Mononuclear cell (primary cell): ENCODE measurements around the gene TARBP2. TPM values are rescaled to one million over a fixed set of nuclear protein-coding genes. Genes with fewer than 3 reads are reported as not detected.

Experiments
- H3K27me3 ChIP-seq: 2 replicates; pipeline ENCODE4 v1.6.0; 2011; ENCODE audit warnings: low read length, control low read depth; ENCODE audit not compliant: insufficient read depth
- H3K4me1 ChIP-seq: 2 replicates; pipeline ENCODE4 v1.5.1; 2011; ENCODE audit warnings: mild to moderate bottlenecking, low read length, control low read depth; ENCODE audit not compliant: insufficient read depth
- H3K4me3 ChIP-seq: 2 replicates; pipeline ENCODE4 v1.5.1; 2011; ENCODE audit warnings: mild to moderate bottlenecking, low read length, moderate library complexity
- H3K9me3 ChIP-seq: 2 replicates; pipeline ENCODE4 v1.5.1; 2011; ENCODE audit warnings: low read depth, mild to moderate bottlenecking, control low read depth, low read length
- total RNA-seq: library from RNA; depleted of rRNA; stranded (reverse); fragments of >200 nt; gene quantifications from one replicate; pipeline ENCODE4 v1.2.3, GENCODE V29; 2012

TARBP2 gene
- total RNA-seq, 1 donor: 9.4 TPM

GRCh38 chr12:53483225-53483978 is 17.7 kb upstream of the TARBP2 start:
- Histone ChIP-seq H3K4me3 (no peak overlapping the region), H3K9me3 (no peaks in the 10 kb centered on the region), H3K27me3 (no peaks in the 10 kb centered on the region), H3K4me1 (no peaks in the 10 kb centered on the region)

- Histone ChIP-seq H3K9me3 (no peaks in the 10 kb centered on the region), H3K27me3 (no peaks in the 10 kb centered on the region), H3K4me1 (no peaks in the 10 kb centered on the region), H3K4me3 (no peak overlapping the region)
These were observed 17.1 kb upstream of the TARBP2 start for GRCh38 chr12:53483979-53484377.

- Histone ChIP-seq H3K9me3 (no peaks in the 10 kb centered on the region), H3K4me1 (no peaks in the 10 kb centered on the region), H3K4me3 (no peak overlapping the region), H3K27me3 (no peaks in the 10 kb centered on the region)
These were observed 16.2 kb upstream of the TARBP2 start for GRCh38 chr12:53484686-53485575.

- Histone ChIP-seq H3K9me3 (no peaks in the 10 kb centered on the region), H3K4me3 (no peak overlapping the region), H3K4me1 (no peaks in the 10 kb centered on the region), H3K27me3 (no peaks in the 10 kb centered on the region)
These were observed 14.9 kb upstream of the TARBP2 start for GRCh38 chr12:53485955-53486735.

GRCh38 chr12:53486736-53487487 is 14.2 kb upstream of the TARBP2 start:
- no peaks in the 10 kb centered on the region for H3K4me1 ChIP-seq
- H3K27me3 ChIP-seq: no peaks in the 10 kb centered on the region
- no peaks in the 10 kb centered on the region for H3K9me3 ChIP-seq
- H3K4me3 ChIP-seq: no peak overlapping the region

- Histone ChIP-seq H3K9me3 (no peaks in the 10 kb centered on the region), H3K27me3 (no peaks in the 10 kb centered on the region), H3K4me1 (peaks cover 17% of the 10 kb centered on the region), H3K4me3 (no peak overlapping the region)
These were observed 11.7 kb upstream of the TARBP2 start for GRCh38 chr12:53489242-53489864.

GRCh38 chr12:53492188-53492587 is 8.9 kb upstream of the TARBP2 start:
- H3K4me1 ChIP-seq: peaks cover 28% of the 10 kb centered on the region
- H3K4me3 ChIP-seq: no peak overlapping the region
- no peaks in the 10 kb centered on the region for H3K9me3 ChIP-seq
- H3K27me3 ChIP-seq: no peaks in the 10 kb centered on the region

GRCh38 chr12:53492830-53493609 is 8.1 kb upstream of the TARBP2 start:
- Histone ChIP-seq H3K4me1 (peaks cover 28% of the 10 kb centered on the region), H3K4me3 (peak overlapping the region; percentile 37), H3K27me3 (no peaks in the 10 kb centered on the region), H3K9me3 (no peaks in the 10 kb centered on the region)

- Histone ChIP-seq H3K4me3 (peak overlapping the region; percentile 37), H3K27me3 (no peaks in the 10 kb centered on the region), H3K9me3 (no peaks in the 10 kb centered on the region), H3K4me1 (peaks cover 35% of the 10 kb centered on the region)
These were observed 7.3 kb upstream of the TARBP2 start for GRCh38 chr12:53493610-53494391.

GRCh38 chr12:53495903-53496751 is 5.0 kb upstream of the TARBP2 start:
- Histone ChIP-seq H3K4me3 (no peak overlapping the region), H3K9me3 (no peaks in the 10 kb centered on the region), H3K4me1 (peaks cover 46% of the 10 kb centered on the region)

GRCh38 chr12:53496752-53497032 is 4.4 kb upstream of the TARBP2 start:
- H3K27me3 ChIP-seq: no peaks in the 10 kb centered on the region
- peaks cover 50% of the 10 kb centered on the region for H3K4me1 ChIP-seq
- no peak overlapping the region for H3K4me3 ChIP-seq
- H3K9me3 ChIP-seq: no peaks in the 10 kb centered on the region

More at GRCh38 chr12:53495903-53496751, 5.0 kb upstream of the TARBP2 start:
- no peaks in the 10 kb centered on the region for H3K27me3 ChIP-seq

- no peak overlapping the region for H3K4me3 ChIP-seq
- H3K4me1 ChIP-seq: peaks cover 53% of the 10 kb centered on the region
- H3K27me3 ChIP-seq: no peaks in the 10 kb centered on the region
- no peaks in the 10 kb centered on the region for H3K9me3 ChIP-seq
These were observed 3.6 kb upstream of the TARBP2 start for GRCh38 chr12:53497461-53497860.
